ENCODE data around the gene PRPF19.

PRPF19 gene

DNA sequence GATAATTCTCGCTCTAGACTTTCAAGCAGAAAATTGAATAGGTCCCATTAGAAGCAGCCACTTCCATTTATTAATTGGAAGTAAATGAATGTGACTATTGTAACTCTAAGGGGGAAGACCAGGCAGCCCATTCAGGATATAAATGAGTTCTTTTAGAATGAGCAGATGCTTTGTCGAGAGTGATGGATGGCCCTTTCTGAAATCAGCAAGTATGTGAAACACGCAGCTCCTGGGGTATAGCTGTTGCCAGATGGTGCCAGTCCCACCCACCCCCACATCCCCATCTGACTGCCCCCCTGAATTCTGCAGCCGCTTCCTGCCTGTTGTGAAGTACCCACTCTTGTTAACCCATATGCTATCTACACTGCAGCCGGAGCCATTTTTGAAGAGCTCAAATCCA is 41.9 kb upstream of the PRPF19 start:
- TF ChIP-seq, protein P1, sequence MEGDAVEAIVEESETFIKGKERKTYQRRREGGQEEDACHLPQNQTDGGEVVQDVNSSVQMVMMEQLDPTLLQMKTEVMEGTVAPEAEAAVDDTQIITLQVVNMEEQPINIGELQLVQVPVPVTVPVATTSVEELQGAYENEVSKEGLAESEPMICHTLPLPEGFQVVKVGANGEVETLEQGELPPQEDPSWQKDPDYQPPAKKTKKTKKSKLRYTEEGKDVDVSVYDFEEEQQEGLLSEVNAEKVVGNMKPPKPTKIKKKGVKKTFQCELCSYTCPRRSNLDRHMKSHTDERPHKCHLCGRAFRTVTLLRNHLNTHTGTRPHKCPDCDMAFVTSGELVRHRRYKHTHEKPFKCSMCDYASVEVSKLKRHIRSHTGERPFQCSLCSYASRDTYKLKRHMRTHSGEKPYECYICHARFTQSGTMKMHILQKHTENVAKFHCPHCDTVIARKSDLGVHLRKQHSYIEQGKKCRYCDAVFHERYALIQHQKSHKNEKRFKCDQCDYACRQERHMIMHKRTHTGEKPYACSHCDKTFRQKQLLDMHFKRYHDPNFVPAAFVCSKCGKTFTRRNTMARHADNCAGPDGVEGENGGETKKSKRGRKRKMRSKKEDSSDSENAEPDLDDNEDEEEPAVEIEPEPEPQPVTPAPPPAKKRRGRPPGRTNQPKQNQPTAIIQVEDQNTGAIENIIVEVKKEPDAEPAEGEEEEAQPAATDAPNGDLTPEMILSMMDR (conservative IDR thresholded peaks at IDR 0.05; ENCODE audit: low read length): no peak
- TF ChIP-seq EZH2phosphoT487 (IDR thresholded peaks at IDR 0.05; ENCODE audit: borderline replicate concordance): no peak
- no peaks in the 10 kb centered on the region for H3K9me3 ChIP-seq (ENCODE audit: insufficient read depth, low read depth, low read length)
- H3K4me1 ChIP-seq (ENCODE audit: insufficient read depth, low read length, poor library complexity, severe bottlenecking): peaks cover 5% of the 10 kb centered on the region
- no peaks in the 10 kb centered on the region for H3K27me3 ChIP-seq (ENCODE audit: insufficient read depth, low read length, poor library complexity, severe bottlenecking)
- H3K4me2 ChIP-seq (ENCODE audit: low read depth, low read length, poor library complexity, severe bottlenecking): no peak overlapping the region
- no peaks in the 10 kb centered on the region for H3K9me2 ChIP-seq (replicated peaks; ENCODE audit: low read depth, low read length)
- H4K20me1 ChIP-seq (ENCODE audit: insufficient read depth, low read length, poor library complexity, severe bottlenecking): no peaks in the 10 kb centered on the region
- no peak overlapping the region for H3K9ac ChIP-seq (ENCODE audit: low read depth, low read length, poor library complexity, severe bottlenecking)
- no peak overlapping the region for H2AFZ ChIP-seq (ENCODE audit: low read length)
- no peak overlapping the region for H3K4me3 ChIP-seq (ENCODE audit: low read length, poor library complexity, severe bottlenecking)
- no peaks in the 10 kb centered on the region for H3F3A ChIP-seq (ENCODE audit: low read depth)
- no peaks in the 10 kb centered on the region for H3K36me3 ChIP-seq (ENCODE audit: insufficient read depth, low read length)
- no peaks in the 10 kb centered on the region for H3K79me2 ChIP-seq (ENCODE audit: insufficient read depth, low read length)

DNA sequence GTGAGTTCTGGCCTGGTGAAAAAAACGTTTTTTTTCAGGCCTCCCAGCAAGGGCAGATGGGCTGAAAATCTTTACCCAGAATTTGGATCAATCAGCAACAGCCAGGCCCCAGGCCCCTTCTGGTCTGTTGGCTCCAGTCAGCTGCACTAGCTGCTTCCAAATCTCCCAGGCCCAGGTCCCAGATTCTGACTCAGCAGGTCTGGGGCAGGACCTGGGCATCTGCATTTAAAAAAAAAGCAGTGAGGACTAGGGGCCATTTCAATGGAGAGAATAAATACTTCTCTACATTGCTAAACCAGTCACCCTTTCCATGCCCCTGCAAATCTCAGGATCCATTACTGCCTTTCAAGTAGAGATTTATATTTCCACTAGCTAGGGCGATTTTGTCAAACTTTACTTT is 41.3 kb upstream of the PRPF19 start:
- Histone ChIP-seq H4K20me1 (ENCODE audit: insufficient read depth, low read length, poor library complexity, severe bottlenecking) (no peaks in the 10 kb centered on the region), H2AFZ (ENCODE audit: low read length) (no peak overlapping the region), H3K36me3 (ENCODE audit: insufficient read depth, low read length) (no peaks in the 10 kb centered on the region), H3K4me2 (ENCODE audit: low read depth, low read length, poor library complexity, severe bottlenecking) (no peak overlapping the region), H3F3A (ENCODE audit: low read depth) (no peaks in the 10 kb centered on the region), H3K79me2 (ENCODE audit: insufficient read depth, low read length) (no peaks in the 10 kb centered on the region), H3K4me1 (ENCODE audit: insufficient read depth, low read length, poor library complexity, severe bottlenecking) (peaks cover 5% of the 10 kb centered on the region), H3K9ac (ENCODE audit: low read depth, low read length, poor library complexity, severe bottlenecking) (no peak overlapping the region), H3K27me3 (ENCODE audit: insufficient read depth, low read length, poor library complexity, severe bottlenecking) (no peaks in the 10 kb centered on the region), H3K9me3 (ENCODE audit: insufficient read depth, low read depth, low read length) (no peaks in the 10 kb centered on the region), H3K9me2 (replicated peaks; ENCODE audit: low read depth, low read length) (no peaks in the 10 kb centered on the region), H3K4me3 (ENCODE audit: low read length, poor library complexity, severe bottlenecking) (no peak overlapping the region)
- no peak for TF ChIP-seq EZH2phosphoT487 (IDR thresholded peaks at IDR 0.05; ENCODE audit: borderline replicate concordance)
- TF ChIP-seq, protein P1 (conservative IDR thresholded peaks at IDR 0.05; ENCODE audit: low read length): no peak

DNA sequence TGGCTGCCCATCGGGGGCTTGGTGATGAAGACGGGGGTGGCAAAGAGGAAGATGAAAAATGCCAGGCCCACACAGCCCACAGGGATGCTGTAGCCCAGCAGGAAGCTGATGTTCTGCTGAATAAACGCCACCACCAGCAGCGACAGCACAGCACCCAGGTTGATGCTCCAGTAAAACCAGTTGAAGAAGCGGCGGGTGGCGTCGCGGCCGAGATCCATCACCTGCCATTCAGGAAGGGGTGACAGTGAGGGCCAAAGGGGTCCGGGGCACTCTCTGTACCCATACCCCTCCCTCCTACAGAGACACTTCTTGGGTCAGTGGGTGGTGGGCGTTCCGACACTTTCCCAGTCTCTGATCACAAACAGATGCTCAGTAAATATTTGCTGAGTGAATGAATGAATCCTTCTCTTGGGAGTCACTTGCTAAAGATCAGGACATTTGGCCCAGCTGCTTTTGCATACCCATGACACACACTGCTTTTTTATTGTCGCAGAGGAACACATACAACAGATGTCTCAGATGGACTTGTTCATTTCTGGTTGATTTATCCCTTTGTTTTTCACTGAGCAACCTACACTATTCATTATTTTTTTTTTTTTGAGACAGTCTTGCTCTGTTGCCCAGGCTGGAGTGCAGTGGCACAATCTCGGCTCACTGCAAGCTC is 40.3 kb upstream of the PRPF19 start:
- Histone ChIP-seq H3F3A (ENCODE audit: low read depth) (no peaks in the 10 kb centered on the region), H3K27me3 (ENCODE audit: insufficient read depth, low read length, poor library complexity, severe bottlenecking) (no peaks in the 10 kb centered on the region), H3K9ac (ENCODE audit: low read depth, low read length, poor library complexity, severe bottlenecking) (no peak overlapping the region), H3K9me2 (replicated peaks; ENCODE audit: low read depth, low read length) (no peaks in the 10 kb centered on the region), H2AFZ (ENCODE audit: low read length) (no peak overlapping the region), H3K4me1 (ENCODE audit: insufficient read depth, low read length, poor library complexity, severe bottlenecking) (no peaks in the 10 kb centered on the region), H3K79me2 (ENCODE audit: insufficient read depth, low read length) (no peaks in the 10 kb centered on the region), H4K20me1 (ENCODE audit: insufficient read depth, low read length, poor library complexity, severe bottlenecking) (no peaks in the 10 kb centered on the region), H3K4me3 (ENCODE audit: low read length, poor library complexity, severe bottlenecking) (no peak overlapping the region), H3K36me3 (ENCODE audit: insufficient read depth, low read length) (no peaks in the 10 kb centered on the region), H3K9me3 (ENCODE audit: insufficient read depth, low read depth, low read length) (no peaks in the 10 kb centered on the region), H3K4me2 (ENCODE audit: low read depth, low read length, poor library complexity, severe bottlenecking) (no peak overlapping the region)
- TF ChIP-seq, protein P1 (conservative IDR thresholded peaks at IDR 0.05; ENCODE audit: low read length): no peak
- TF ChIP-seq EZH2phosphoT487 (IDR thresholded peaks at IDR 0.05; ENCODE audit: borderline replicate concordance): no peak
